Suppressor macrophage (primary cell): Measurements from ENCODE around the gene STK11.
A peak's percentile ranks its signal among the peaks of the same experiment; 100 is the strongest.

Experiments used
- DNase-seq, 4 experiments: peaks; one replicate each; pipeline ENCODE4 v3.0.0-alpha.2; 2020 to 2022
- total RNA-seq, 17 experiments: gene quantifications; one replicate each; lab custom pipeline; 2026; ENCODE audit warnings: mixed read lengths in 6 of 17, inconsistent platforms in 3 of 17; lab: John Stamatoyannopoulos, UW

The STK11 gene
- total RNA-seq: 16.3 to 69.2 (median 34.0) reads per million in 17 experiments

- DNase-seq: peak; percentile 99 to 100 (median 100)
Measured at GRCh38 chr19:1205114-1206099, at the start of gene STK11. STK11 (plus strand) TSS chr19:1205778; CDS start chr19:1206914, 1,136 bp downstream.

GRCh38 chr19:1156305-1156801 lies 49.2 kb upstream of the STK11 start:
- DNase-seq: no peak

DNA sequence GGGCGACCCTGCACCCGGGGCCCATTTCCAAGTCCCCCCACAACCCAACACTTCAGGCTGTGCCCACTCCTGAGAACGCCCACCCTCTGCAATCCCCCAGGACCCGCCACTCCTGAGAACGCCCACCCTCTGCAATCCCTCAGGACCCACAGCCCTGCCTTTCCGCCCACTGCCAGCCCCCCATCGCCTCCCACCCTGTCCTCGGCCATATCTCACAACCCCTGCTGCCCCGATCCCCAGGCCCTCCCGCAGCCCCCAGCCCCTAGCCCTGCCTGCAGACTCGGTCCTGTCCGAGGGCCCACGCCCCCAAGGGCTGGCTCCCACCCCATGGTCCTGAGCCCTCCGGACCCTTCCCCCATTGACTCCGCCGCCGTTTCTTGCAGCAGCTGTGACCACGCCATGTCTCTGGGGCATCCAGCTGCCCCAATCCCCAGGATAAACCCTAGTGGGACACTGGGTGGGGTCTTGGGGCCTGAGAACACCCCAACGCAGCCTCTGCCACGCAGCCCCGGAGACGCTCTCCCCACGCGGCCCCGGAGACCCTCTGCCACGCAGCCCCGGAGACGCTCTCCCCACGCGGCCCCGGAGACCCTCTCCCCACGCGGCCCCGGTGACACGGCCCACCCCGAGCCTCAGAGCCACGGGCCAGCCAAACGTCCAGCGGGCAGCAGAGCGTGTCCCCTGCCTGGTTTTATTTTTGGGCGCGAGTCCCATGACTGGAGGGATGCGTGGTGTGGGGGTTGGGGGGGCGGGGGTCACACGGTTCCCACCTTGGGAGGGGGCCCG lies 48.6 kb upstream of the STK11 start:
- no peak for DNase-seq

DNA sequence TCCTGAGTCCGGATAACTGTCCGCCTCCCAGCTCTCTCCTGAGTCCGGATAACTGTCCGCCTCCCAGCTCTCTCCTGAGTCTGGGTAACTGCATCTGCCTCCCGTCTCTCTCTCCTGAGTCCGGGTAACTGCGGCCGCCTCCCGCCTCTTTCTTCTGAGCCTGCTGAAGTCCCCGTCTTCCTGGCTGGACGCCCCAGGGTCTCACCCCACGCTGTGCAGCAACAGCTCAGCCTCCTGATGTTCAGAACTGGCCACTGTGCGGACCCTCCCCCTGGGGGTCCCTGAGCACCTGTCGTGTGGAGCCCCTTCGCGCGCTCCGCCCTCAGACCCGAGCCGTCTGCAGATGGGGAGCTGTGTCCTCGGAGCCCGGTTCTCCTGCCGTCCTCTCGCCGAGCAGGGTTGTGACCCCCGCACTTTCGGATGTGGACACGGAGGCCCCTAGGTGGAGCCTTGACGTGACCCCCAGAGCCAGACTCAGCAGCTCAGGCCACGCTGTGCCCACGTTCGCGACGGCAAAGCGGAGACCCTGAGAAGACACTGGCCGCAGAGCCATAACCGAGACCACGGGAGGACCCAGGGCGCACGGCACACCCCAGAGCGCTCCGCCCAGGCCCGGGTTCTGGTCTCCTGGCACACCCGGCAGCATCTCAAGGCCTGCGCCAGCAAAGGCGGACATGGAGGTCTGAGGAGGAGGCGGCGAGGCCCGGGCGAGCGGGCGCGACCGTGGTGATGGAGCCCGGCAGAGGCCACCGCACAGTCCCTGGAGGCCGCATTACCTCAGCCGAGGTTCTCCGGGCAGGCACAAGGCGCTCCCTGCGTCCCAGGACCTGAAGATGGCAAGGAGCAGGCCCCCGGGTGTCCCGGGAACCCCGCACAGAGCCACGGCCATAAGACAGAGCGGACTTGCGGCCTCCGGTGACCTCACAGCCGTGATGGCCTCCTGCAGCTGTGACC lies 47.4 kb upstream of the STK11 start:
- no peak for DNase-seq

- DNase-seq: no peak
Measured at GRCh38 chr19:1158885-1159448, 46.6 kb upstream of the STK11 start.

DNA sequence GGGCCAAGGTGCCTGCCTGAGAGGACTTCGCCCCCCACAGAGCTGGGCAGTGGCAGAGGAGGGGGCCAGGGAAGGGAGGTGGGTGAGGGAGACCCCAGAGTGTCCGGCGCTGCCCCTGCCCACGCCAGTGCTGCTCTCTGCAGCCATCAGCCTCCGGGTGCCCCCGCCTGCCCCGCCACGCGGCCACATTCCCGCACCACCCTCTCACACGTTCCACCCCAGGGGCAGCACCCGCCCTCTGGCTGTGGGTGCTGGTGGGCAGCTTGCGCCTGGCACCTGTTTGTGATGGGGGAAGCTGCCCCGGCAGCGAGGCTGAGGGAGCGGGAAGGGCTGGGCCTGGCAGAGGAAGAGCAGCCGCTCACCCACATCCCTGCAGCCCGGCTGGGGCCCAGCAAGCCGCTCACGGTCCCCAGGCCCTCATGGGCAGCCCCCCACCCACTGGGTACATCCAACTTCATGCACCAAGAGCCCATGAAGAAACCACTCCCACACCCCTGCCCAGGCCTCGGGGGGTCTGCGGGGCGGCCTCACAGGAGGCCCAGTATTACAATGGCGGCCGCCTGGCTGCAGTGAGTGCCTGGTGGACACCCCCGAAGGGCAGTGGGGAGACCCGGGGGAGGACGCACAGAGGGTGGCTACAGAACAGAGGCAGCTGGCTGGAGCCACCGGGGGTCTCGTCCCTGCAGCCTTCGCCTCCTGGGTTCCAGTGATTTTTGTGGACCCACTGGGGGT lies 45.5 kb upstream of the STK11 start:
- no peak for DNase-seq

- DNase-seq: no peak
Measured at GRCh38 chr19:1161716-1162115, 43.9 kb upstream of the STK11 start.

- no peak for DNase-seq
Measured at GRCh38 chr19:1162404-1163282, 42.9 kb upstream of the STK11 start.

DNA sequence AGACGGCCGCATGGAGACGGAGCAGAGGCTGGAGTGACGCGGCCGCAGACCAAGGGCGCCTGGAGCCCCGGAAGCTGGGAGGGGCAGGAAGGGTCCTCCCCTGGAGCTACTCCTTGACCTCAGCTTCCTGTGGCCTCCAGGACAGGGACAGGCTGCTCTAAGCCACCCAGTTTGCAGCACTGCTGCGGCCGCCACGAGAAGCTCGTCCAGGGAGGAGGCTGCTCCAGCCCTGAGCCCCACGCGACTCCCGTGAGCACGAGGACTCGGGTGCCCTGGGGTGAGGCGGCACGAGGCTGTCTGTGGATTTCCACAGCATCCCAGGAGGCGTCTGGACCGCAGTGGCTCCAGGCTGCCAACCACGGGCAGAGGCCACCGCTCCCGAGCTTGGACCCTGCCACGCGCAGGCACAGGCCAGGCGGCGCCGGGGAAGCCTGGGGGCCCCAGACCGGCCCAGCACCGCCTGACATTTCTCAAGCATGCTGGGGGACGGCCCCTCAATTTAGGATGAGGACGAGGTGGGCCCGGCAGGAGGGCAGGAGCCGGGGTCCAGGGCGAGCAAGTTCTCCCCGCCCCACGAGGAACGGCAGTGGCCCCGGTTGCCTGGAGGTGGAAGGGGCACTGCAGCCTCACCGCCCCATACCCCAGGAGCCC lies 42.2 kb upstream of the STK11 start:
- DNase-seq: peak; percentile 65 to 86 (median 78)

DNA sequence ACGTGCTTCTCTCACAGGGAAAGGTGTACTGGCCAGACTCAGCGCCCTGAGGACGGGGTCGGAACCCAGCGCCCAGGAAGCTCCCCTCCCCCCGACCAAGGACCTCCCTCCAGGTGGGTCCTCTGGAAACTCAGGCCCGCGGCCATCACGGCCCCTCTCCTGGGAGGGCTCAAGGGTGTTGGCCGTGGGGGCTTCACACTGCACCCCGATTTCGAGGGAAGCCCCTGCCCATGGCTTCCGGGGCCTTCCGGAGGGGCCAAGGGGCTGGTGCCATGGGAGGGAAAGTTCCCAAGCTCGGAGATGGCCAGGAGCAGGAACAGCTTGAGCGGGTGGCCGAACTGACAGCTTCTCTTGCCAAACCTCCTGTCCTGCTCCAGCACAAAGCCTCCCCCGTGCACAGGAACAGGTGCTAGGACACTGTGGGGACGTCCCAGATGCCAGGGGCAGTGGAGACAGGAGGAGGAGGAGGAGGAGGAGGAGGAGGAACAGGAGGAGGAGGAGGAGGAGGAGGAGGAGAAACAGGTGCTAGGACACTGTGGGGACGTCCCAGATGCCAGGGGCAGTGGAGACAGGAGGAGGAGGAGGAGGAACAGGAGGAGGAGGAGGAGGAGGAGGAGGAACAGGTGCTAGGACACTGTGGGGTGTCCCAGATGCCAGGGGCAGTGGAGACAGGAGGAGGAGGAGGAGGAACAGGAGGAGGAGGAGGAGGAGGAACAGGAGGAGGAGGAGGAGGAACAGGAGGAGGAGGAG lies 41.5 kb upstream of the STK11 start:
- no peak for DNase-seq

DNA sequence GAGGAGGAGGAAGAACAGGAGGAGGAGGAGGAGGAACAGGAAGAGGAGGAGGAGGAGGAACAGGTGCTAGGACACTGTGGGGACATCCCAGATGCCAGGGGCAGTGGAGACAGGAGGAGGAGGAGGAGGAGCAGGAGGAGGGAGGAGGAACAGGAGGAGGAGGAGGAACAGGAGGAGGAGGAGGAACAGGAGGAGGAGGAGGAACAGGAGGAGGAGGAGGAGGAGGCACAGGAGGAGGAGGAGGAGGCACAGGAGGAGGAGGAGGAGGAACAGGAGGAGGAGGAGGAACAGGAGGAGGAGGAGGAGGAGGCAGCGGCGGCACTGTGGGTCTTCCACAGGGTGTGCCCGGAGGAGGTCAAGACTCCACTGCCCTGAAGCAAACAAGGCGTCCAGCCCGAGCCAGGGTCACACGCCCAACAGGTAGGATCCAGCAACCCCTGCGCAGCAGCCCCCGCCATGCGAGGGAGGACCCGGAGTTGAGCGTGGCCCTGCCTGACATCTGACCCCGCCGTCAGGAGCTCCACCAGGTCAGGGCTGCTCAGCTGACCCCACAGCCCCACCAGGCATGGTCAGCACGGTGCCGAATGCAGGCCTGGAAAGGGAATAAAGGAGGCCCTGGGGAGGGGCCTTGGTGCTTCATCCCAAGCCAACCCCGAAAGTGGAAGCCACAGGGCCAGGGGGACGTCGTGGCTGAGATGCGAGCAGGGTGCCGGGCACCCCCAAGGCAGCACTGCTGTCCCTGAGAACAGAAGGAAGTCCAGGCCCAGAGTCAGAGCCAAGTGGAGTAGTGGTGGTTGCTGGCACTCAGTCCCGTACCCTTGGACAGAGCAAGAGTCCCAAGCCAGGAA lies 40.7 kb upstream of the STK11 start:
- no peak for DNase-seq

- no peak for DNase-seq
Measured at GRCh38 chr19:1166872-1167573, 38.6 kb upstream of the STK11 start.

DNA sequence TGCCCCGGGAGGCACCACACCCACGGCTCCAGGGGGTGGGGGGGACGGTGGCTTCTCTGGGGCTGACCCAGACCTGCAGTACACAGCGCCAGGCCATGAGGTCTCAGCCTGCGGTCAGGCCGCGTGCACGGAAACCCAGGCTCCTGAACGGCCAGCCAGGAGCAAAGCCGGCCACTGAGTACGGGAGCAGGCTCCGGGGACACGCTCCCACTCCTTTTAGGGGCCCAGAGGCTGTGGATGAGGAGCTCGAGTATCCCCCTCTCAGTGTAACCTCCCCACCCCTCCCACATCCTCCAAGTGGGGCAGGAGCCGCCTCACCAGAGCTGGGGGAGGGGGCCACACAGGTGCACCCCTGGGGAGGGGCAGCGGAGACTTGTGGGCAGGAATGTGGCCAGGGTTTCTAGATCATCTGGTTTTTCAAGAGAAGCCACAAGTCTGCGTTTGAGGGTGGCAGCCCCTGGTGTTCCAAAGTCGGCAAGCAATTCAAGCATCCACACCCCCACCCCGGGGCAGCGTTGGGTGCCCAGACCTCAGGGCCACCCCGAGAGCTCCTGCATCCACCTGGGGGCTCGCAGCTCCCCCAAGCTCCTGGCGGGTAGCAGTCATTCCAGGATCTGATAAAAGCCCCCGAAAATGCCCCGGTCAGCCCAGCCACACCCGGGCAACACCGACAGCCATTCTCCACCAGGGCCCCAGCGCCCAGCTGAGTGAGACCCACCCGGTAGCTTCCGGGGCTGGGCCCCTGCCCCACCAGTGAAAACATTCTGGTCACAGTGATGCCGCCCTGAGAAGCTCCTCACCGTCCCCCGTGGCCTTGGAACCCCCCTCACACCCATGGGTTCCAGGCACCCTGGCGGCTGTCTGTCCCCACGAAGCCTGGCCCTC lies 37.6 kb upstream of the STK11 start:
- no peak for DNase-seq

GRCh38 chr19:1168572-1169410 lies 36.8 kb upstream of the STK11 start:
- DNase-seq: peak in 2 of 4 experiments; percentile 46 to 53

GRCh38 chr19:1169411-1169791 lies 36.2 kb upstream of the STK11 start:
- no peak for DNase-seq
